ENCODE results near the gene ARL8B.
"Not testable (repeated sequence)": the region's sequence is repeated elsewhere in the genome, so short reads cannot be mapped to it uniquely, and the experiment has no call there.

ARL8B gene

DNA sequence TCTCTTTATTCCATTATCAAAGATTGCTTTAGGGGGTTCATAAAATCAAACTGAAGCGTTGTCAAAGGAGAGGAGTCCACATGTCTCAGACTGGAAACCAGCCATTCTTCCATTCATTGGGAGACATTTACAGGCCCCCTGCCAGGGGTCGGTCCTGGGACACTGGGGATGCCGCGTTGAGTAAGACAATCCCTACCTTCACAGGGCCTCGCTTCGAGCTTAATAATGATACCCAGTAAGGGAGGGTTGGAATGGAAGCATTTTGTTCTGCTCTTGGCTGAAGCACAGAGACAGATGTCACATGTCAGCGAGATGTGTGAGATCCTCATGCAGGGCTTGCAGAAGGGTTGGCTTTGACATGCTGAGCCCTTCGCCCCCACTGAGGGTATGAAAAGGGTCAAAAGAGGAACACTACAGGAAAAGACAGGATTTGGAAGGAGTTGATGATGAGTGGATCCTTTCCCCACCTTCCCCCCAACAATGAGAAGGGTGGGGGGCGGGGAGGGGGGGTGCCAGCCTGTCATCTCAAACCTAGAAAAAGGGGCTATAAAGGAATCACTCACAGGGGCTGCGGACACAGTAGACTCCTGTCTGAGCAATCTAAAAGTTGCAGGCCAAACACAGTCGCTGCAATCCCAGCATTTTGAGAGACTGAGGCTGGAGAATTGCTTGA lies 25.6 kb upstream of the ARL8B start:
- Histone ChIP-seq H3K4me3 (peak overlapping the region; percentile 66), H3K27ac (no peak overlapping the region)
- DNase-seq (ENCODE audit: low spot score), result no peak
- TF ChIP-seq, protein P1, sequence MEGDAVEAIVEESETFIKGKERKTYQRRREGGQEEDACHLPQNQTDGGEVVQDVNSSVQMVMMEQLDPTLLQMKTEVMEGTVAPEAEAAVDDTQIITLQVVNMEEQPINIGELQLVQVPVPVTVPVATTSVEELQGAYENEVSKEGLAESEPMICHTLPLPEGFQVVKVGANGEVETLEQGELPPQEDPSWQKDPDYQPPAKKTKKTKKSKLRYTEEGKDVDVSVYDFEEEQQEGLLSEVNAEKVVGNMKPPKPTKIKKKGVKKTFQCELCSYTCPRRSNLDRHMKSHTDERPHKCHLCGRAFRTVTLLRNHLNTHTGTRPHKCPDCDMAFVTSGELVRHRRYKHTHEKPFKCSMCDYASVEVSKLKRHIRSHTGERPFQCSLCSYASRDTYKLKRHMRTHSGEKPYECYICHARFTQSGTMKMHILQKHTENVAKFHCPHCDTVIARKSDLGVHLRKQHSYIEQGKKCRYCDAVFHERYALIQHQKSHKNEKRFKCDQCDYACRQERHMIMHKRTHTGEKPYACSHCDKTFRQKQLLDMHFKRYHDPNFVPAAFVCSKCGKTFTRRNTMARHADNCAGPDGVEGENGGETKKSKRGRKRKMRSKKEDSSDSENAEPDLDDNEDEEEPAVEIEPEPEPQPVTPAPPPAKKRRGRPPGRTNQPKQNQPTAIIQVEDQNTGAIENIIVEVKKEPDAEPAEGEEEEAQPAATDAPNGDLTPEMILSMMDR (IDR thresholded peaks at IDR 0.05), result no peak

DNA sequence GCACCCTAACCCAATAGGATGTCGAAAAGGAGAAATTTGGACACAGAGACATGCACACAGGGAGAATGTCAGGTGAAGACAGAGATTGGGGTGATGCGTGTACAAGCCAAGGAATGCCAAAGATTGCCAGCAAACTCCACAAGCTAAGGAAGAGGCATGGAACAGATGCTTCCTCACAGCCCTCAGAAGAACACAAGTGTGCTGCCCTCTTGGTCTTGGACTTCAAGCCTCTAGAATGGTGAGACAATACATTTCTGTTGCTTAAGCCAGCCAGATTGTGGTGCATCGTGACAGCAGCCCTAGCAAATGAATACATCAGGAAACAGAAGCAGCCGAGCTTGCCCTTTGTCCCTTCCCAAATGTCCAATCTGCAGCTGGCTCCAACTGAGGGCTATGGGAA lies 23.7 kb upstream of the ARL8B start:
- TF ChIP-seq, protein P1 (IDR thresholded peaks at IDR 0.05), result no peak
- DNase-seq (ENCODE audit: low spot score), result no peak
- H3K4me3 ChIP-seq, result no peak overlapping the region
- no peak overlapping the region for H3K27ac ChIP-seq

DNA sequence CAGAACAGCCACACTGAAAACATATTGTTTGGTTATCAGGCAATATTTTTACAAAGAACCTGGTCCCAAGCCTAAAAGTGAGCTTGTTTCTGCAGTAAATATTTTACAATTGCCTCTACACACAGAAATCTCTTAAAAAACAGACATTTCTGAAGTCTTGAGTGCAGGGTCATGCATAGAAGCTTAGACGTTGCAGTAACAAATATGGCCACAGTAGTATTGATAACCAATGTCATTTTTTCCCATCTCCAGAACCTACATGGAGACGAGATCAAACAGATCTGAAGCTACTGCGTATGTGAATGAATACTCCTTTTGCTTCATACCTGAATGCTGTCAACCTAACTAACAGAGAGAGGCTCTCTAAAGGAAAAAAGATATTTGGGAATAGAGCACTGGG lies 19.6 kb upstream of the ARL8B start:
- Histone ChIP-seq H3K27ac (no peak overlapping the region), H3K4me3 (no peak overlapping the region)
- DNase-seq (ENCODE audit: low spot score), result no peak
- TF ChIP-seq, protein P1 (IDR thresholded peaks at IDR 0.05), result no peak

DNA sequence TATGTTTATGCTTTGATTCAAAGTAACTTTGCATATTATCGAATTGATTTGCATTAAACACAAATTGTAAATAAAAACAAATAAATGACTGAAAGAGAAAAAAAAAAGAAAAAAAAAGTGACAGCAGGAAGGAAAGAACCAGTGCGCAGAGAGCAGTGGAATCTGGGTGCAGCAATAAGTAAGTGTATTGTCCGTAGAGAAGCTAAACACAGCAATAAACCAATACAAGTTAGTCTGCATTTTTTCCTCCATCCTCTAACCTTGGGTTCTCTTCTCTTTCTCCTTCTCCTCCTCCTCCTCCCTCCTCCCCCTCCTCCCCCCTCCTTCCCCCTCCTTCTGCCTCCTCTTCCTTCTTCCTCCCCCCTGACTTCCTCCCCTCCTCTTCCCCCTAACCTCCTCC lies 18.3 kb upstream of the ARL8B start:
- Histone ChIP-seq H3K4me3 (no peak overlapping the region), H3K27ac (no peak overlapping the region)
- TF ChIP-seq, protein P1 (IDR thresholded peaks at IDR 0.05), result no peak
- DNase-seq (ENCODE audit: low spot score), result no peak

DNA sequence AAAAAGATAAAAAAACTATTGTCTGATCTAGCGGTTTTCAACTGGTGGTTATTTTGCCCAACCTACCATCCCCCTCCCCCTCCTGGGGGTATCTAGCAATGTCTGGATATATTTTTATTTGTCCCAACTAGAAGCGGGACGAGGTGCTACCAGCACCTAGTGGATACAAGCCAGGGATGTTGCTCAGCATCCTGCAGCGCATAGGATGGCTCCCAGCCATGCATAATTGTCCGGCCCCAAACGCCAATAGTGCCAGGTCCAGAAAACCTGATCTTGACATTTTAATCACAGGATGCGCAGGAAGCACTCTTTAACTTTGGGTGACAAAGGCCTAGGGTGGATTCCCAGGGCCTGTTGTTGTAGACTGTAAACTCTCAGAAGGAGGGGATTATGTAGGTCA lies 17.0 kb upstream of the ARL8B start:
- TF ChIP-seq, protein P1 (IDR thresholded peaks at IDR 0.05), result no peak
- Histone ChIP-seq H3K27ac (no peak overlapping the region), H3K4me3 (no peak overlapping the region)
- DNase-seq (ENCODE audit: low spot score), result no peak

DNA sequence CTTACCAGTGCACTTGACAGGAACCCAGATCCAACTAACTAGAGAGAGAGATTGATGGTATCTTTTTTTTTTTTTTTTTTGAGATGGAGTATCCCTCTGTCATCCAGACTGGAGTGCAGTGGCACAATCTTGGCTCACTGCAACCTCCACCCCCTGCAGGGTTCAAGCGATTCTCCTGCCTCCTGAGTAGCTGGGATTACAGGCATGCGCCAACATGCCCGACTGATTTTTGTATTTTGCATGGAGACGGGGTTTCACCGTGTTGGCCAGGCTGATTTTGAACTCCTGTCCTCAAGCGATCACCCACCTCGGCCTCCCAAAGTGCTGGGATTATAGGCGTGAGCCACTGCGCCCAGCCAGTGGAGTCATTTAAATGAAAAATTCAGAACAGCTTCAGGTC lies 15.7 kb upstream of the ARL8B start:
- H3K4me3 ChIP-seq; H3K27ac ChIP-seq; DNase-seq (ENCODE audit: low spot score): not testable (repeated sequence)

DNA sequence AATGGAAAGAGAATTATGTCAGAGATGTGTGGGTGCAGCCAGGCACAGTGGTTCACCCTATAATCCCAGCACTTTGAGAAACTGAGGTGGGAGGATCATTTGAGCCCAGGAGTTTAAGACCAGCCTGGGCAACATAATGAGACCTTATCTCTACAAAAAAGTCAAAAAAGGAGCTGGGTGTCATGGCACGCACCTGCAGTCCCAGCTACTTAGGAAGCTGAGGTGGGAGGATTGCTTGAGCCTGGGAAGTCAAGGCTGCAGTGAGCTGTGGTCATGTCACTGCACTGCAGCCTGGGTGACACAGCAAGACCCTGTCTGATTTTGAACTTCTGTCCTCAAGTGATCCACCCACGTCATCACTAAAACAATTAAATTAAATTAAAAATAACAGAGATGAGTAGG lies 15.2 kb upstream of the ARL8B start:
- not testable (repeated sequence) for DNase-seq (ENCODE audit: low spot score); H3K27ac ChIP-seq

DNA sequence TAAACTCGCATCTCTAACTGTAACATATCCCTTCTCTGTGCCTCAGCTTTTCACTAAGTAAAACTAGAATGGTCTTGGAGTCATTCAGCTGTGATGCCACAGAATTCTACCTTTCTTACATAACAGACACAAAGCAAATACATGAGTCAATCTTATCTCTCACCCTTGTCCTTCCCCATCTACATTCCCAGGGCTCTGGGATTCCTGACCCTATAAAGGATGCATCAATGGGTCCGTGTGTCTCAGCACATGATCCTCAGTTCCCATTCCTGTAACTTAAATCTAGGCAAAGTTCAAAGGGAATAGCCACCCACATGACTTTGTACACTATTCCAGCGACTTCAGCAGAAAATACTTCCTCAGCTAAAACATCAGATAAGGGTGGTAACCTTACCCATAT lies 11.8 kb upstream of the ARL8B start:
- no peak for DNase-seq (ENCODE audit: low spot score)

More for the DNA sequence above, 15.2 kb upstream of the ARL8B start:
- not testable (repeated sequence) for H3K4me3 ChIP-seq

More for the DNA sequence above, 11.8 kb upstream of the ARL8B start:
- Histone ChIP-seq H3K27ac (no peak overlapping the region), H3K4me3 (no peak overlapping the region)
- TF ChIP-seq, protein P1 (IDR thresholded peaks at IDR 0.05), result no peak
